GM10266 (cell line): ENCODE measurements around the gene SHD.

Source experiments
- DNase-seq: peaks from one replicate; pipeline ENCODE4 v3.0.0; 2012; ENCODE audit errors: extremely low spot score
- TF ChIP-seq, protein P1 (sequence below): IDR thresholded peaks from 2 replicates; pipeline ENCODE4 v1.5.1; 2012; ENCODE audit warnings: mild to moderate bottlenecking, low read depth; ENCODE audit not compliant: control insufficient read depth, insufficient read depth; ENCODE audit errors: missing control alignments

Gene SHD

DNA sequence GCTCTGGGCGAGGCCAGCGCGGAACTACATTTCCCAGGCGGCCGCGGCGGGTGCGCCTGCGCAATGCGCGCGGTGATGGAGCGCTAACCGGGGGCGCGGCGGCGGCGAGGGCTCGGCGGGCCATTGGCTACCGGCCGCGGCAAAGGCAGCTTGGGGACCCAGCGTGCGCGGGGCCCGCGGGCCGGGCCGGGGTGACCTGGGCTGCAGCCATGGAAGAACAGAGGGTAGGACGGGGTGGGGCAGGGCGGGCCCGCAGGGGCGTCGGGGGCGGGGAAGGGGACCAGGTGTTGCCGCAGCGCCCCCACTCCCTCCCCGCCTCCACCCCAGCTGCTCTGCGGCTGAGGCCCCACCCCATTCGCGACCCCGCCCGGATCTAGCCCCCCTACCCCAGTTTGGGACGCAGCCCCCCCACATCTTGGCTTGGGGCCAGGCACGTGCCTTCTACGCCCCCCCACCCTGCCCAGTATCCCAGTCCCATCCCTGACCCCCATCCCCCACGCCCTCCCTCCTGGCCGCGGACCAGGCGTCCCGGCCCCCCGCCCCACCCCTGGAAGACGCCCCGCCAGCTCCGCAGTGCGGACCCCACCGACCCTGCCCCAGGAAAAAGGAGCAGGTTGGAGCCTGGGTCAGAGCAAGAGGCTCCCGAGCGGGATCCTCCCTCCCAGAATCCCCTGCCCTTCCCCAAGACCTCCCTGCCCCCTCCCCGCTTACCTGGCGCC, 25.6 kb downstream of the SHD start, which contains the start of gene FSD1:
FSD1 (plus strand) TSS at position 61 of the 719 bp plus-strand sequence; CDS start at position 210, 149 bp downstream.
- TF ChIP-seq, protein P1, sequence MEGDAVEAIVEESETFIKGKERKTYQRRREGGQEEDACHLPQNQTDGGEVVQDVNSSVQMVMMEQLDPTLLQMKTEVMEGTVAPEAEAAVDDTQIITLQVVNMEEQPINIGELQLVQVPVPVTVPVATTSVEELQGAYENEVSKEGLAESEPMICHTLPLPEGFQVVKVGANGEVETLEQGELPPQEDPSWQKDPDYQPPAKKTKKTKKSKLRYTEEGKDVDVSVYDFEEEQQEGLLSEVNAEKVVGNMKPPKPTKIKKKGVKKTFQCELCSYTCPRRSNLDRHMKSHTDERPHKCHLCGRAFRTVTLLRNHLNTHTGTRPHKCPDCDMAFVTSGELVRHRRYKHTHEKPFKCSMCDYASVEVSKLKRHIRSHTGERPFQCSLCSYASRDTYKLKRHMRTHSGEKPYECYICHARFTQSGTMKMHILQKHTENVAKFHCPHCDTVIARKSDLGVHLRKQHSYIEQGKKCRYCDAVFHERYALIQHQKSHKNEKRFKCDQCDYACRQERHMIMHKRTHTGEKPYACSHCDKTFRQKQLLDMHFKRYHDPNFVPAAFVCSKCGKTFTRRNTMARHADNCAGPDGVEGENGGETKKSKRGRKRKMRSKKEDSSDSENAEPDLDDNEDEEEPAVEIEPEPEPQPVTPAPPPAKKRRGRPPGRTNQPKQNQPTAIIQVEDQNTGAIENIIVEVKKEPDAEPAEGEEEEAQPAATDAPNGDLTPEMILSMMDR, result no peak
- DNase-seq, result peak; percentile 97

- TF ChIP-seq, protein P1, result no peak
- DNase-seq, result no peak
Measured at GRCh38 chr19:4305257-4305612, 26.2 kb downstream of the SHD start.

DNA sequence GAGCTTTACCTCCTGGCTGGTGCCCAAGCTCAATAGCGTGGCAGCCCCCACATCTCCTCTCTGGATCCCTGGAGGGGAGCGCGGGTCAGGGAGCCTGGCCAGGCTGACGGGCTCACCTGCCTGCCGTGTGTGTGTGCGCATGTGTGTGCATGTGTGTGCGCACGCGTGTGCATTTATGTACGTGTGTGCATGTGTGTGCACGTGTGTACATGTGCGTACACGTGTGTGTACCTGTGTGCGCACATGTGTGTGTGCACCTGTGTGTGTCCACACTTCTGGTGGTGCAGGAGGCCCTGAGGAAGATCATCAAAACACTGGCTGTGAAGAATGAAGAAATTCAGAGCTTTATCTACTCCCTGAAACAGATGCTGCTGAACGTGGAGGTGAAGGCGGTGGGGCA, 26.6 kb downstream of the SHD start:
- no peak for DNase-seq
- TF ChIP-seq, protein P1, result no peak

GRCh38 chr19:4310247-4311121, 31.4 kb downstream of the SHD start:
- TF ChIP-seq, protein P1, result no peak
- DNase-seq, result no peak

GRCh38 chr19:4313847-4314490, 34.9 kb downstream of the SHD start:
- peak; percentile 4 for DNase-seq
- TF ChIP-seq, protein P1, result no peak

DNA sequence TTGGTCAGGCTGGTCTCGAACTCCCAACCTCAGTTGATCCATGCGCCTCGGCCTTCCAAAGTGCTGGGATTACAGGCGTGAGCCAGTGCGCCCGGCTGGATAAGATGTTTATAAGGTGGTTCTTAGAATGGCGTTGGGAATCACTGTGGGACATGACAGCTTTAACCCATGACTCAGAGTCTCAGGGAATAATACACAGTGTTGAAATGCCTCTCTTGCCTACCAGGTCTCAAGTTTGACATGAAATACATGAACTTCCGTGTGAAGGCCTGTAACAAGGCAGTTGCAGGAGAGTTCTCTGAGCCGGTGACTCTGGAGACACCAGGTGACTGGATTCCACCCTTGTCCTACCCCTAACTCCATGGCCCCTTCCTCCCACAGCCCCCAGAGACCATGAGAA, 37.9 kb downstream of the SHD start:
- TF ChIP-seq, protein P1, result no peak
- no peak for DNase-seq
